Hepatocyte (in vitro differentiated cells): Measurements from ENCODE around the gene DCLK2.

Experiments
- EZH2 ChIP-seq: fragments of 200-600 bp; sonication (generic); IDR thresholded peaks from 2 replicates; pipeline ENCODE4 v1.6.1; 2016; ENCODE audit warnings: antibody characterized with exemption, mild to moderate bottlenecking, borderline replicate concordance
- TF ChIP-seq, protein P1 (sequence below): fragments of 200-600 bp; sonication (generic); IDR thresholded peaks from 2 replicates; pipeline ENCODE4 v1.5.1; 2016; ENCODE audit warnings: antibody characterized with exemption, mild to moderate bottlenecking; ENCODE audit not compliant: poor library complexity

DNA sequence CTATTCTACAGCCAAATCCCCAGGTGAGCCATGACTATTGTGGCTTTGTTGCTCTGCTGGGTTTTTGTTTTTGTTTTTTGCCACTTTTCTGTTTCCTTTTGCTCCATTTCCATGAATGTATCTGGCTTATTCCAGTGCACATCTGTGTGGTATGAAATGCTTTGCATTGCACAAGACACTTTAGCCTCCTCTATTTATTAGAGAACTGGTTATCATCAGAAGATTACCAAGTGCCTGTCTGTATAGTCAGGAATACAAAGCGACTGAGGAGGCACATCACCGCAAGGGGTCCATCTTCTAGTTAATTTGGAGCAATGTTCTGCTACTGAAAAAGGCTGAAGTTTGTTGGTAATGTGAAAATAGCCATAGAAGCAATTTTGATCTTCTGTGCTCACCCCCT, 120.8 kb downstream of the DCLK2 start:
- no peak for TF ChIP-seq EZH2
- TF ChIP-seq, protein P1, sequence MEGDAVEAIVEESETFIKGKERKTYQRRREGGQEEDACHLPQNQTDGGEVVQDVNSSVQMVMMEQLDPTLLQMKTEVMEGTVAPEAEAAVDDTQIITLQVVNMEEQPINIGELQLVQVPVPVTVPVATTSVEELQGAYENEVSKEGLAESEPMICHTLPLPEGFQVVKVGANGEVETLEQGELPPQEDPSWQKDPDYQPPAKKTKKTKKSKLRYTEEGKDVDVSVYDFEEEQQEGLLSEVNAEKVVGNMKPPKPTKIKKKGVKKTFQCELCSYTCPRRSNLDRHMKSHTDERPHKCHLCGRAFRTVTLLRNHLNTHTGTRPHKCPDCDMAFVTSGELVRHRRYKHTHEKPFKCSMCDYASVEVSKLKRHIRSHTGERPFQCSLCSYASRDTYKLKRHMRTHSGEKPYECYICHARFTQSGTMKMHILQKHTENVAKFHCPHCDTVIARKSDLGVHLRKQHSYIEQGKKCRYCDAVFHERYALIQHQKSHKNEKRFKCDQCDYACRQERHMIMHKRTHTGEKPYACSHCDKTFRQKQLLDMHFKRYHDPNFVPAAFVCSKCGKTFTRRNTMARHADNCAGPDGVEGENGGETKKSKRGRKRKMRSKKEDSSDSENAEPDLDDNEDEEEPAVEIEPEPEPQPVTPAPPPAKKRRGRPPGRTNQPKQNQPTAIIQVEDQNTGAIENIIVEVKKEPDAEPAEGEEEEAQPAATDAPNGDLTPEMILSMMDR = no peak
